HL-60/S4 treated with retinoic acid at 250 ng/mL for 4 days and 3 days (cell line): ENCODE measurements around the gene MZB1.
"Not testable (repeated sequence)": the region's sequence is repeated elsewhere in the genome, so short reads cannot be mapped to it uniquely, and the experiment has no call there.

ENCODE experiments used
- in situ Hi-C: fragments of 300-500 bp; cut with MboI; formaldehyde crosslinking; loops from 2 replicates; pipeline ENCODE4 v1.7.0; 2022; ENCODE audit warnings: low sequenced_read_pairs

Gene MZB1

DNA sequence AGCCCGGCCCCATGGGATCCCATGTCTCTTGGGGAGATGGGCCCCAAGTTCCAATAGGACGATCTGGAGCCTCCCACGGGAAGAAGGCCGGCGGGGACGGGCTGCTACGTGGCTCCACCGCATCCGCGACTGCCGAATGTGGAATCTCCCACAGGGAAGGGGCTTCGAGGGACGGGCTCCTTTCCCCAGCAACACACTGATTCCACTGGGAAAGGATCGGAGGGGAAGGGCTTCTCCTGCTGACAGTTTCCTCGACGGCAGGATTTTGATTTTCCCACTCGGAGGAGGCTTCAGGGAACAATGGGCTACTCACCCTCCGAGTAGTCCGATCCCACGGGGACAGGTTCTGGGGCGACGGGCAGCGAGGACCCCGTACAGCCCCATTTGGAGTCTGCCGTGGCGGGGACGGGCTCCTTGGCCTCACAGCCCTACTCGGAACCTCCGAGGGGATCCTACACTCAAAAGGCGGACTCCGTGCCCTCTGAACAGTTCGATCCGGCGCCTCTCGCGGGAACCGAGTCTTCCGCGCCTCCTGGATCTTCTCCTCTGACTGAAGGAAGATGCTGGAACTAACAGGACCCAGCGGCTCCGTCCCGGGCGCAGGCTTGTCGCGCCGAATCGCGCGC lies 3.9 kb upstream of the MZB1 start:
- in situ Hi-C loops = no loop called here

DNA sequence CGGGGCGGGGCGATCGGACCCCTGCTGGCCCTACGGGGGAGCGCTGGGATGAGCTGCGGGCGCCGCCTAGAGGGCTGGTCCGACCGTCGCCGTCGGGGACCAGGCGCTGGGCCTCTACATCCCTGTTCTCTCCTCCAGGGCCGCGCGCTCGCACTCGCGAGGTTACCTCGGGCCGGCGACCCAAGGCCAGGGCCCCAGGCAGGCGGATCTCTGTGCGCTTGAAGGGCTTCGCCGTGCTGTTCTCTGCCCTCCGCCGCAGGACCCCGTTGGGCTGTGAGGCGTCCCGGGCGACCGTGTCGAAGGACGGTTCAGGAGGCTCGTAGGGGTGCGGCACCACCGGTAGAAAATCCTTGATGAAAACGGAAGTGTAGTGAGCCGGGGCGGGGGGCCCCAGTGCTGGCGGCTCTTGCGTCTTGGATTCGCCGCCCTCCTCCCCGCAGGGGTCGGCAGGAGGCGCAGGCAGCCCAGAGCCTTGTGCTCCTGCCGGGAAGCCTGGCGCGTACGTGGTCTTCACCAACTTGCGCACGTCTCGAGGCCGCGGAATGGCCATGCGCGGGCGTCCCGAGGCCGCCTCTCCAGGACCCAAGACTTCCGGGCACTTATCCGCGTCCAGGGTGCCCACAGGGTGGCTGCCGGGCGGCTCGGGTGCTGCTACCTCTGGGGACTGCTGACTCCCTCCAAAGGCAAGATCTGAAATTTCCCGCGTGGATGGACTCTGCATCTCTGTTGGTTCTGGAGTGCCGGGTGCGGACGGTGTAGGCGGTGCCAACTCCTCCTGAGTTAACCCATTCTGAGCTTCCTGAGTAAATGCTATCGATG lies 3.2 kb upstream of the MZB1 start:
- in situ Hi-C loops = no loop called here

- in situ Hi-C loops = no loop called here
Measured at GRCh38 chr5:139392324-139392677, 2.6 kb upstream of the MZB1 start.

- in situ Hi-C loops = no loop called here
Measured at GRCh38 chr5:139391570-139392323, 2.0 kb upstream of the MZB1 start.

GRCh38 chr5:139390639-139391569 lies 1.2 kb upstream of the MZB1 start:
- in situ Hi-C loops = no loop called here

DNA sequence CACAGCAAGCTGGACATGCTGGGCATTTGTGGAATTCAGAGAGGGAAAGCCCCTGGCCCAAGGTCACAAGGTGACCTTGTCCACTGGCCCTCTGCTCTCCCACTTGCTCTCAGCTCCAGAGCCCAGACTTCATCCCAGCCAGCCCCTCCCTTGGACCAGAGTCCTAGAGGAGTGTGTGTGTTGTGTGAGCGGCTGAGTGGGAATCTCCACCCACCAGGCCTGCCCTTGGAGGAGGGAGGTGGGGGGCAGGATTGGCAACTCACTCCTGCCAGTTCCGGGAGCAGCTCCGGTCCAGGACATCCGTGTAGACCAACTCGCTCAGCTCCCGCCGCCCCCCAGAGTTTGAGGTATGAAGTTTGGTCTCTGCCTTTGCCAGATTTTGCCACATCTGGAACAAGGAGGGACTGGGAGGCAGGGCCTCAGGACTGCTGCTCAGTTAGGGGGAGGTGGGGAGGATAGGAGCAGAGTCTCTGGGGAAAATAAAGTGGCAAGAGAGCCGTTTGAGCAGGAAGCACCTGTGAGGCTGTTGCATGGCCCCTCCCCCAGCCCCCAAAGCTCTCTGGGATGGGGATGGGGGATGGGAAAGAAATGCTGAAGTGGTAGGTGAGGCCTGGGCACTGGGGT lies 1.4 kb downstream of the MZB1 start:
- in situ Hi-C loops = no loop called here

DNA sequence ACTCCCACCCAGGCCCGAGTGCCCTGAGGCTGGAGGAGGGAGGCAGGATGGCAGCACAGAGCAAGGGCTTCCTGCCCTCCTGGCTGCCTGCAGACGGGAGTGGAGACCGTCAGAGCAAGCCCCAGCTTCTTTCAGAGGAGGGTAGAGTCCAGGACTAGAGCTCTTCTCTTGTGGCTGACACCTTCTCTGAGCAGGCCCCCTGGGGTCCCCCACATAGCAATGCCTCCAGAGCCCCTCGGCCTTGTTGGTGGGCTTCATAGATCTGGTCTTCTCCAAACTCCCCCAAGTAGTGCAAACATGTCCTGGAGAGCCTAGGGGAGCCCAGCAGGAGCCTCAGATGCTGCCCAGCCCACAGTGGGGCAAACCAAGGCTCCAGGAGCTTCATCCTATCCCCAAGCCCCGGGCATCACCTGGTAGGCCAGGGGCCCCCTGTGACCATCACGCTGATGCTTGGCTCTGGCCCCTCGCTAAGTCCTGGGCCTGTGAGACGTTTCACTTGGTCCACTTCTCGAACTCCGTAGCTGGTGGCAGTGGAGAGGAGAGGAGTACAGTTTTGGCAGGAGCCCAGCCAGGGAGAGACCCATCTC lies 2.0 kb downstream of the MZB1 start:
- in situ Hi-C loops = no loop called here

DNA sequence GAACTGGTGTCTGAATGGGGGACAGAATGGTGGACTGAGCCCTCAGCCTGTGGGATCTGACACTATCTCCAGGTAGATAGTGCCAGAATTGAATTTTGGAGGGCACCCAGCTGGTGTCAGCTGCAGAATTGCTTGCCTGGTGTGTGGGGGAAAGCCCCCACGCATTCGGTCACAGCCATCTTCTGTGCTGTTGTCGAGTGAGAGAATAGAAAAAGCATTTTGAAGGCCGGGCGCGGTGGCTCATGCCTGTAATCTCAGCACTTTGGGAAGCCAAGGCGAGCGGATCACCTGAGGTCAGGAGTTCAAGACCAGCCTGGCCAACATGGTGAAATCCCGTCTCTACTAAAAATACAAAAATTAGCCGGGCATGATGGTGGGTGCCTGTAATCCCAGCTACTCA lies 2.8 kb downstream of the MZB1 start:
- in situ Hi-C loops = not testable (repeated sequence)

GRCh38 chr5:139386050-139386438 lies 3.7 kb downstream of the MZB1 start:
- in situ Hi-C loops = no loop called here

DNA sequence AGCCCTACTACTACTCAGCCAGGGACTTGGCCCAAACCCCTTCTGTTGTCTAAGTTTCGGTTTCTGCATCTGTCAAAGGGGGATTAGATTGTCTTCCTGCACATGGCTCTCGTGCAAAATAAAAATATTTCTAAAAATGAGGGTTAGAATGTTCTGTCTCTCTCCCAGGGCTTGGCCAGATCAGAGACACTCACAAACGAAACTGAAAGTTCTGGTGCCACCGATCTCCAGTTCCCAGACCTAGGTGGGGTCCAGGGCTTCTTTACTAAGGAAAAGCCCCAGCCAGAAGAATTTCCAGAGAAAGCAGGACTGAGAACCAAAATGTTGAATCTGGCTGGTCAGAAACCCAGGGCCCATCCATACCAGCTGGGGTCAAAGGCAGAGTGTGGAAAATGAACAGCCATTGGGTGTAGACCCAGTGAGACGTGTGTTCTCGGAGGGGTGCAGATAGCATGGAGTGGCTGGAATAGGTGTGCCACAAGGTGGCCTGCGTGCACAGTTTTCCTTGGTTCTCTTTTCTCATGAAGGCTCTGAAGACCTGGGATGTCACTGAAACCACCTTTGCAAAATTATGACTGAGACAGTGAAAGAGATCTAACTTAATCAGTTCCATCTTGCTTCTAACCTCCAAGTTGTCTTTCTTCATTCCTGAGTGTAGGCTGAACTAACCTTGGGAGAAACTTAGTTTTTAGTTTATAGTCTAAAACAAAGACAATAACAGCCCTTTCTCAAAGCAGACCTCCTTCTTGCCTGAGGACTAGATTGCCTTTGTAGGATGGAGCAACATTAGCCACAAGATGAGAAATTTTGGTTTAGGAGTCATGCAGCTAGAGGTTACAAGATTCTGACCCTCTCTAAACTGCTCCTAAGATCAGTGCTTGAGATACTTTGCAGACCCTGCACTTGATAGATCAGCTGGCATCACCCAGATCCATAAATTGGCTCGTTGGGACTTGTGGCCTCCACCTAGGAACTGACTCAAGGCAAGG lies 4.4 kb downstream of the MZB1 start:
- in situ Hi-C loops = no loop called here

- in situ Hi-C loops = no loop called here
Measured at GRCh38 chr5:139384591-139385051, 5.1 kb downstream of the MZB1 start.

- in situ Hi-C loops = no loop called here
Measured at GRCh38 chr5:139383993-139384590, 5.6 kb downstream of the MZB1 start.

GRCh38 chr5:139383275-139383992 lies 6.3 kb downstream of the MZB1 start, which contains the start of gene SLC23A1:
TSS of gene SLC23A1 (minus strand) at chr5:139383297. CDS start at chr5:139383253, 44 bp downstream.
- in situ Hi-C loops = no loop called here

GRCh38 chr5:139382807-139383206 lies 6.9 kb downstream of the MZB1 start:
- in situ Hi-C loops = no loop called here

DNA sequence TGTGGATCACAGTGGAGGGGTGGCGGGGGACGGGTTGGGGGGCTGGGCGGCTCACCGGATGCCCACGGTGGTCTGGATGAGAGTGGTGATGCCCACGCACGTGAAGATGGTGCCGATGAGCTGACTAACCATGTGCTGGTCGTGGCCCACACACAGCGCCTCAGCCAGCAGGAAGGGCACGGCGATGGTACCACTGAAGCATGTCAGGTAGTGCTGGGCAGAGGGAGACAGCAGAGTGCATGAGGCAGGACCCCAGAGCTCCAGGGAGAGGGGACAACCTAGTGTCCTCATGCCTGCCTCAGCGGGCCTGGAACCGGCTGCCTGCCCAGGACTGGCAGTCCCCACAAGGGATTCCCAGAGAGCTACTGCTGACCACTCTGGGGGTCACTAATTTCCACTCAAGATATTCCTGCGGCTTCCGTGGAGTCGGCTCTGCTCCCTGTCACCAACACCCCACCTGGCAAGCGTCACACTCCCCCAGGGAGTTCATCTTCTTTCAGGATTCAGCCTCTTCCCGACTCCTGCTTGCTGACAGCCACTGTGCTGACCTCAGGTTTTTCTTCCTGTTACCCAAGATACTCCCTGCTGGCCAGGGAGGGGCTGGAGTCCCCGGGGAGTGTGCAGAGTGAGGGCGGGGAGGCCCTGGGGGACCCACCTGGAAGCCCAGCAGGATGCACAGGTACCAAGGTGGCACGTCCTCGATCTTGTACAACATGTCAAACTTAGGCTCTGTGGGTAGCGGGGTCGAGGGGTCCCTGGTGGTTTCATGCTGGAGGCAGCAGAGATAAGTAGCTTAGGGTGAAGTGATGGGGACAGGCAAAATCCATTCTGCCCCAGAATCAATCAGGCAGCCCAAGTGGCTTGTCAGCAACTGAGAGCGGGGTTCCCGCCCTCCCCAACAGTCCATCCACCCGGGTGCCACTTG lies 7.6 kb downstream of the MZB1 start:
- in situ Hi-C loops = no loop called here

GRCh38 chr5:139379626-139380449 lies 9.9 kb downstream of the MZB1 start:
- in situ Hi-C loops = no loop called here
